ENCODE data around the gene DNM3.
A peak's percentile ranks its signal among the peaks of the same experiment; 100 is the strongest.
"Not testable (repeated sequence)": the region's sequence is repeated elsewhere in the genome, so short reads cannot be mapped to it uniquely, and the experiment has no call there.

DNM3 gene

GRCh38 chr1:172043900-172044299 lies 202.6 kb downstream of the DNM3 start:
- TF ChIP-seq, protein P1, sequence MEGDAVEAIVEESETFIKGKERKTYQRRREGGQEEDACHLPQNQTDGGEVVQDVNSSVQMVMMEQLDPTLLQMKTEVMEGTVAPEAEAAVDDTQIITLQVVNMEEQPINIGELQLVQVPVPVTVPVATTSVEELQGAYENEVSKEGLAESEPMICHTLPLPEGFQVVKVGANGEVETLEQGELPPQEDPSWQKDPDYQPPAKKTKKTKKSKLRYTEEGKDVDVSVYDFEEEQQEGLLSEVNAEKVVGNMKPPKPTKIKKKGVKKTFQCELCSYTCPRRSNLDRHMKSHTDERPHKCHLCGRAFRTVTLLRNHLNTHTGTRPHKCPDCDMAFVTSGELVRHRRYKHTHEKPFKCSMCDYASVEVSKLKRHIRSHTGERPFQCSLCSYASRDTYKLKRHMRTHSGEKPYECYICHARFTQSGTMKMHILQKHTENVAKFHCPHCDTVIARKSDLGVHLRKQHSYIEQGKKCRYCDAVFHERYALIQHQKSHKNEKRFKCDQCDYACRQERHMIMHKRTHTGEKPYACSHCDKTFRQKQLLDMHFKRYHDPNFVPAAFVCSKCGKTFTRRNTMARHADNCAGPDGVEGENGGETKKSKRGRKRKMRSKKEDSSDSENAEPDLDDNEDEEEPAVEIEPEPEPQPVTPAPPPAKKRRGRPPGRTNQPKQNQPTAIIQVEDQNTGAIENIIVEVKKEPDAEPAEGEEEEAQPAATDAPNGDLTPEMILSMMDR (conservative IDR thresholded peaks at IDR 0.05; ENCODE audit: low read depth, low read length): no peak

GRCh38 chr1:172051898-172052297 lies 210.6 kb downstream of the DNM3 start:
- no peak overlapping the region for H3K4me3 ChIP-seq (ENCODE audit: low read depth, low read length)
- TF ChIP-seq, protein P1 (conservative IDR thresholded peaks at IDR 0.05; ENCODE audit: low read depth, low read length): no peak
- DNase-seq (ENCODE audit: low read depth): no peak

More at GRCh38 chr1:172043900-172044299, 202.6 kb downstream of the DNM3 start:
- no peak for DNase-seq (ENCODE audit: low read depth)
- H3K4me3 ChIP-seq (ENCODE audit: low read depth, low read length): no peak overlapping the region

DNA sequence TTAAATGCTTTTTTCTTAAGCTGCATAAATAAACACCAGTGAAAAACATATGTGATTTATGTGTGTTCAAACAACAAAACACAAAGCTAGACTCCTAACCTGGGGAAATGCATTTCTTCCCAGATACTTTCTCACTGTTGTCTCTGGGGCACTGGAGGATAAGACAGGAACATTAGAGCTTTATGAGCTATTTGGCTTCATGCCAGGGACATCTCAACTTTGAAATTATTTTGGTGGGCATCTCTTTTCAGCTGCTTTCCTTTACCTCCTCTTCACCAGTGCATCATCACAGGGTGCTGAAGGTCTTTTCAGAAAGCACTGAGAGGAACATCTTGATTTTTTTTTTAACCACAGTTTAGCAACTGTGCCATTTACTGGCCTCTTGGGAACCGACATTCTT lies 212.9 kb downstream of the DNM3 start:
- DNase-seq (ENCODE audit: low read depth): no peak
- TF ChIP-seq, protein P1 (conservative IDR thresholded peaks at IDR 0.05; ENCODE audit: low read depth, low read length): no peak
- no peak overlapping the region for H3K4me3 ChIP-seq (ENCODE audit: low read depth, low read length)

DNA sequence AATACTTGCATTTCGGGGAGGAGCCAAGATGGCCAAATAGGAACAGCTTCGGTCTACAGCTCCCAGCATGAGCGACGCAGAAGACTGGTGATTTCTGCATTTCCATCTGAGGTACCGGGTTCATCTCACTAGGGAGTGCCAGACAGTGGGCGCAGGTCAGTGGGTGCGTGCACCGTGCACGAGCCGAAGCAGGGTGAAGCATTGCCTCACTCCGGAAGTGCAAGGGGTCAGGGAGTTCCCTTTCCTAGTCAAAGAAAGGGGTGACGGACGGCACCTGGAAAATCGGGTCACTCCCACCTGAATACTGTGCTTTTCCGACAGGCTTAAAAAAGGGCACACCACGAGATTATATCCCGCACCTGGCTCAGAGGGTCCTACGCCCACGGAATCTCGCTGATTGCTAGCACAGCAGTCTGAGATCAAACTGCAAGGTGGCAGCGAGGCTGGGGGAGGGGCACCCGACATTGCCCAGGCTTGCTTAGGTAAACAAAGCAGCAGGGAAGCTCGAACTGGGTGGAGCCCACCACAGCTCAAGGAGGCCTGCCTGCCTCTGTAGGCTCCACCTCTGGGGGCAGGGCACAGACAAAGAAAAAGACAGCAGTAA lies 214.6 kb downstream of the DNM3 start:
- not testable (repeated sequence) for DNase-seq (ENCODE audit: low read depth)

GRCh38 chr1:172068334-172068733 lies 227.0 kb downstream of the DNM3 start:
- no peak overlapping the region for H3K4me3 ChIP-seq (ENCODE audit: low read depth, low read length)
- TF ChIP-seq, protein P1 (conservative IDR thresholded peaks at IDR 0.05; ENCODE audit: low read depth, low read length): no peak
- DNase-seq (ENCODE audit: low read depth): no peak

More for the DNA sequence above, 214.6 kb downstream of the DNM3 start:
- not testable (repeated sequence) for H3K4me3 ChIP-seq (ENCODE audit: low read depth, low read length)

DNA sequence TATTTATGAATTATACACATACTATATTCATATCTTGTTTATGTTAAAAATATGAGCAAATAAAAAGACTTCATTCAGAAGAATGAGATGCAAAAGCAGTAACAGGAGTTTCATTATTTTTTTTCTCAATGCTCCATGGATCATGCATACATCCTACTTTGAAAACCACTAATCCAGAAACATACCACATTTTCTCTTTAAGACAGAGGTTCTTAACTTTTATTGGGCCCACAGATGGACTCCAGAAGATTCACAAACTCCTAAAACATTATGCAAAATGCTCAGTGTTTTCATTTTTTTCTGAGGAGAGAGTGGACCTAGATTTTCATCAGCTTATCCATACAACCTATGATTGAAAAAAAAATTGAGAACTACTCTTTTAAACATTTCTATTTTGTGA lies 227.8 kb downstream of the DNM3 start:
- no peak overlapping the region for H3K4me3 ChIP-seq (ENCODE audit: low read depth, low read length)
- TF ChIP-seq, protein P1 (conservative IDR thresholded peaks at IDR 0.05; ENCODE audit: low read depth, low read length): no peak
- no peak for DNase-seq (ENCODE audit: low read depth)

DNA sequence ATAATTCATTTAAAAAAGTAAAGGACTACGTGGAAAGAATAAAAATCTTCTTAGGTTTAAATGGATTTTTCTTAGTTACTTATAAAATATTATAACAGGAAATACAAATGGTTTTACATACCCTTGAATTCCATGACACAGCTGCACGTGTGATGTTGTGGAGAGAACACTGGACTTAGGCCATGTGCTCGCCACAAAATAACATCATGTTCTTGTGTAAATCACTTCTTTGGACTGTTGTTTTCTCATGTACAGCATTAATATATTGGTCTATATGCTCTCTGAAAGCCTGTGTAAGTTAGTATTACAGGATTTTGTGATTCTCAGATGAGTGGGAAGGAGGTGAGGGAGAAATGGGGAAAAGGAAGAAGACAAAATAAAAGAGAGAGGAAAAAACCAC lies 228.2 kb downstream of the DNM3 start:
- DNase-seq (ENCODE audit: low read depth): peak; percentile 62
- H3K4me3 ChIP-seq (ENCODE audit: low read depth, low read length): no peak overlapping the region
- TF ChIP-seq, protein P1 (conservative IDR thresholded peaks at IDR 0.05; ENCODE audit: low read depth, low read length): no peak

Data from choroid plexus epithelial cell (primary cell).